HG02973 (cell line): ENCODE measurements around the gene CPOX.
"Not testable (repeated sequence)": the region's sequence is repeated elsewhere in the genome, so short reads cannot be mapped to it uniquely, and the experiment has no call there.

Experiments used
- ATAC-seq: cut with Tn5 transposase; IDR thresholded peaks from one replicate; pipeline ENCODE4 v1.9.1; 2021; ENCODE audit warnings: moderate library complexity; ENCODE audit not compliant: unreplicated experiment

CPOX gene

GRCh38 chr3:98593046-98593936, at the start of gene CPOX:
TSS of gene CPOX (minus strand) at chr3:98593611. CDS start at chr3:98593504, 107 bp downstream.
- peak; percentile 93 for ATAC-seq

DNA sequence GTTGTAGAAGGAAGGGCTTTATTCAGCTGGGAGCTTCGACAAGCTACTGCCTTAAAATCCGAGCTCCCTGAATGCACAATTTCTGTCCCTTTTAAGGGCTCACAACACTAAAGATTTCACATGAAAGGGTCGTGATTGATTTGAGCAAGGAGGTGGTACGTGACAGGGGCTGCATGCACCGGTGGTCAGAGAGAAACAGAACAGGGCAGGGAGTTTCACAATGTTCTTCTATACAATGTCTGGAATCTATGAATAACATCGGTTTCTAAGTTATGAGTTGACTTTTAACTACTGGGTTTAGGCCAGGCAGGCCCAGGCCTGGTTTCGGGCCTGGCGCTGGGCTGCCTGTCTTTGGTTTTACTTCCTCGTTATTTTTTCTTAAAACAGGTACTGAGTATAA, 49.4 kb upstream of the CPOX start:
- ATAC-seq: not testable (repeated sequence)

DNA sequence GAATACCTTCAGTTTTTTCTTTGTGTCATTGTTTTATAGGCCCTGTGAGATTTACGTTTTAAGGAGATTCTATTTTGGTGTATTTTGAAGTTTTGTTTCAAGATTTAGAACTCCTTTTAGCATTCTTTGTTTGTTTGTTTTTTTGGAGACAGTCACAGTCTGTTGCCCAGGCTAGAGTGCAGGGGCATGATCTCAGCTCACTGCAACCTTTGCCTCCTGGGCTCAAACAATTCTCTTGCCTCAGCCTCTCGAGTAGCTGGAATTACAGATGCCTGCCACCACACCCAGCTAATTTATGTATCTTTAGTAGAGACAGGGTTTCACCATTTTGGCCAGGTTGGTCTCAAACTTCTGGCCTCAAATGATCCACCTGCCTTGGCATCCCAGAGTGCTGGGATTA, 48.3 kb upstream of the CPOX start:
- ATAC-seq: not testable (repeated sequence)

- ATAC-seq: not testable (repeated sequence)
These were observed 45.1 kb upstream of the CPOX start for GRCh38 chr3:98638515-98638914.

GRCh38 chr3:98630416-98630815, 37.0 kb upstream of the CPOX start:
- no peak for ATAC-seq

GRCh38 chr3:98628317-98628716, 34.9 kb upstream of the CPOX start:
- ATAC-seq: no peak

DNA sequence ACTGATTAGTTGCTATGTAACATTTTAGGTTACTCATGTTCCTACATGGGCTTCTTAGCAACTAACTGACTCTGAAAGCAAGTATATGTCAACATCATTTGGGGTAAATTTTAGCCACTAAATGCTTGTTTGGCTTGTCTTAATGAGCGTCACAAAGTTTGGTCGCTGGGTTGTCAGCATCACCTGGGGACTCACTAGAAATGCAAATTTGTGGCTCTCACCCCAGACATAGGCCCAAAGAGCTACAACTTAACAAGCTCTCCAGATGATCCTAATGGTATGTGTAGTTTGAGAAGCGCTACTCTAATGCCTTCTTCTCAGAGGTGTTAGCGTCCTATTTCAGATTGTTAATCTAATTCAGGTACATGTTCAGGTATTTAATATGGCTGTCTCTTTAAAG, 32.7 kb upstream of the CPOX start:
- ATAC-seq: no peak

DNA sequence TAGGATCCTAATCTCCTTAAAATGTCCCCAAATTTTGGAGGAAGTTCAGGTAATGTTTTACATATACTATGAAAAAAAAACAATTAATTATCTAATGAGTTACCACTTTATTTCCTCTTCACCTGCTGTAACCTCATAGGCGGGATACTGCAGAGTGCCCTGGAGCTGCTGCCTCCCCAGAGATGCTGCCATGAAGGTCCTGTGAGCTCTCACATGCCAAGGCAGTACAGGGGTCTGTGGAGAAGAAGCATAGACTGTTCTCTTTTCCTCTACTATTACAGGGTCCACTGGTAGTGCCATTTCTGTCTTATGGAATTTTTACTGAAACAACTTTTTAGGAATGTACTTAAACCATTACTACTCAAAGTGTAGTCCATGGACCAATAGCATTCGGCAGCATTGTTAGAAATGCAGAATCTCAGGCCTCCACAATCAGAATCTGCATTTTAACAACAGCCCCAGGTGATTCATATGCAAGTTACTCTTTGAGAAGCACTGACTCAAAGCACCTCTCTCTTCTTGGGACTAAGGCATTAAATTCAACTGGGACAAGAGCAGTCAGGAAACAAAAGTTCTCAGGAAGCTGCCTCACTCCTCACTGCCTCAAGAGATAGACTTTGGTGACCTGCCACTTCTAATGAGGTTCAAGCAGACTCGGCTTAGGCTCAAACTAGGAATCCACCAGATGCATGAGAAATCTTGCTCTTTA, 30.3 kb upstream of the CPOX start:
- ATAC-seq: no peak

DNA sequence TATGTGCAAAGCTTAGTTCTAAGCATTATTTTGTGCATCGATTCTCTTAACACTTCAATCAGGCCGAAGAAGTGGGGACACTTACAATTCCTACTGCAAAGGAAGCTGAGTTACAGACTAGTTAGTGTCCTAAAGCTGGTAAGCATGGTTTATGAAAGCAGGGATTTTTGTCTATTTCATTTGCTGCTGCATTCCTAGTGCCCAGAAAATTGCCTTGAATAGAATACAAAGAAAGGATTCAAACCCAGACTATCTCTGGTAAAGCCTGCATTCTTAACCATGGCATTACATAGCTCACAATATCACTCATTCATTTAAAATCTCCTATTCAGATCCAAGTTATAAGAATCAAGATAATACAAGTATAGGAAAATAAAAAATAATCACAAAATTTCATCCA, 24.4 kb upstream of the CPOX start:
- ATAC-seq: no peak

- ATAC-seq: no peak
These were observed 20.2 kb upstream of the CPOX start for GRCh38 chr3:98613616-98614015.

- peak; percentile 58 for ATAC-seq
These were observed 19.6 kb upstream of the CPOX start for GRCh38 chr3:98612996-98613517.

- ATAC-seq: no peak
These were observed 19.2 kb upstream of the CPOX start for GRCh38 chr3:98612587-98612986.

- ATAC-seq: no peak
These were observed 14.6 kb upstream of the CPOX start for GRCh38 chr3:98608029-98608428.

- ATAC-seq: no peak
These were observed 10.2 kb upstream of the CPOX start for GRCh38 chr3:98603580-98603979.

DNA sequence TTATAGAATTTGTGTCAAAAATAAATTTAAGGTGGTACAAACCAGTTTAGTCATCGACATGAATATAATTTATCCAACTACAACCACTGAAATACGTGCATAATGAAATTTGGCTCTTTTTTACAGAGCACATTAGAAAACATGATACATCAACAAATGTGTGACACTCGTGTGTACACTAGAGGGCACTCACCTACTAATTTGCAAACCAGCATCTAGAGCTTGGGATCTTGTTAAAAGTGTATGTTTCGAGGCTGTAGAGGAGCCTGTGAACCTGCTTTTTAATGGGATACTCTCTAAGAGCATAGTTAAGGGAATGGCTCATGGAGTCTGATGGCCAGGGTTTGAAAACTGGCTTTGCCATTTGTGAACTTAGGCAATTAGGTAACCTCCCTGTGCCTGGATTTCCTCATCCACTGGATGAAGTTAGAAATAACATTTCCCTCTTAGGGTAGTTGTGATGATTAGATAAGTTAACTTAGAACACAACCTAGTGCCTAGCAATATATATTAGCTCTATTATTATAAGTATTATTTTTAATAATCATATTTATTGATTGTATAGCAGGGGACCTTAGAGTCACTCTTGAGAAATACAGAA, 8.8 kb upstream of the CPOX start:
- ATAC-seq: peak; percentile 56

DNA sequence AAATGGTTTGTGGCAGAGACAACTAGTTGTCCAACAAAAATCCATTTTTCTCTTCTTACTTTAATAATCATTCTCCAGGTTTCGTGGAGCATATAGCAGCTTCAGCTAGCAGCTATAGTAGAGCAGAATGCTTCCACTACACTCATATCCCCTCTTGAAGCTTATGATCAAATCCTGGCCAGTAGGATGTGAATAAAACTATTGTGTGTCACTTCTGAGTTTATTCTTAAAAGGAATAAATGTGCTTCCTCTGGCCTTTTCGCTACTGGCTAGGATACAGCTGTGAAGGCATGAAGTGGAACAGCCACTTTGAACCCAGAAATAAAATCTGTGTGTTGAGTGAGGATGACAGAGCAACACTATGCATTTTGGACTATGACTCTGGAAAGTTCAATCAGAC, 7.8 kb upstream of the CPOX start:
- ATAC-seq: no peak

DNA sequence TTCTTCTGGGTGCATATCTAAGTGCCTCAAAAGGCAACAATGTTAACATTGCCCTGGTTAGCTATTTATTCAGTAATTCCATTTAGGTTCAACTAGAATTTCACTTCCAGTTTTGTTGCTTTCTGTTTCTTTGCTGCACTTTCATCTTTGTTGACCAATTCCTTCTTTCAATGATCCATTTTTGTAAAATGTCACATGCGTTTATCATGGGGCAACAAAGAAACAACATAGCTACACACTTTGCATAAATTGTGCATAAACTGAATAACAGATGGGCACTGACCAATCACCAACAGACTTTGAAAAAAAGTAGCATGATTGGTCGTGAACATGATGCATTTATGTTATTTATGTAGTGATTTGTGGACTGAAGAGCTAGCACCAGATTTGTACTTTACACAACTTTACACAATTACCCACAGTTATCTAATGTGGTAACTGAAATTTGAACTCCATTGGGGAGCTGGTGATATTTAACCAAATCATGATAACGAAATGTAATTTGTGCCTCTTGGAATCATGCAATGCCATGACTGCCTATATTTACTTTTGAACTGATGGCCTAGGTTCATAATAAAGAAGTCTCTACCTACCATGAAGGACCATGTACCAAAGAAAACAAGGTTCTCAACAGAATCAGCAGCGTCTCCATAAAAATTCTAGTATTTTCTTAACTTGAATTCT, 7.1 kb upstream of the CPOX start:
- ATAC-seq: peak; percentile 61

GRCh38 chr3:98599647-98600411, 6.4 kb upstream of the CPOX start:
- no peak for ATAC-seq

GRCh38 chr3:98598492-98598891, 5.1 kb upstream of the CPOX start:
- ATAC-seq: no peak
